IMR-90 (cell line): ENCODE measurements around the gene FOXN3. TPM values are rescaled to one million over a fixed set of nuclear protein-coding genes. Genes with fewer than 3 reads are reported as not detected.

ENCODE experiments used
- ATAC-seq: fragments of 200-7000 bp; cut with Tn5 transposase; 2 replicates; pipeline ENCODE4 v1.9.1; 2020; ENCODE audit warnings: low read depth, mild to moderate bottlenecking, moderate library complexity
- BruUV-seq: library from RNA; stranded (reverse); fragments of 400-500 nt; replicated peaks from 2 replicates; lab custom pipeline; 2021; lab: Mats Ljungman, UMichigan
- CTCF ChIA-PET: fragments of 300-600 bp; formaldehyde crosslinking; extraction: SDS; loops from one replicate; lab custom pipeline; 2021; ENCODE audit warnings: antibody characterized with exemption; lab: Yijun Ruan, JAX
- POLR2A ChIA-PET: fragments of 300-600 bp; sonication (Branson Sonifier 250); formaldehyde crosslinking; loops from one replicate; lab custom pipeline; 2022; ENCODE audit warnings: antibody characterized with exemption; ENCODE audit not compliant: unreplicated experiment; lab: Charles Lee
- DNase-seq: peaks from one replicate; pipeline ENCODE4 v3.0.0; 2013
- H2AFZ ChIP-seq: replicated peaks from 2 replicates; pipeline ENCODE3; 2013; ENCODE audit warnings: low read length, mild to moderate bottlenecking; ENCODE audit not compliant: poor library complexity
- H2AK5ac ChIP-seq: 2 replicates; pipeline ENCODE4 v1.6.1; 2013; ENCODE audit warnings: low read depth, low read length, inconsistent platforms
- H2AK9ac ChIP-seq: replicated peaks from 2 replicates; pipeline ENCODE3; 2013; ENCODE audit warnings: mild to moderate bottlenecking, low read depth, low read length, moderate library complexity; ENCODE audit not compliant: poor library complexity
- H2BK120ac ChIP-seq: 2 replicates; pipeline ENCODE4 v1.6.1; 2013; ENCODE audit warnings: low read depth, low read length, inconsistent platforms
- H2BK15ac ChIP-seq: 3 replicates; pipeline ENCODE4 v1.6.1; 2013; ENCODE audit warnings: low read depth, low read length, inconsistent platforms
- H2BK20ac ChIP-seq: 2 replicates; pipeline ENCODE4 v1.6.1; 2013; ENCODE audit warnings: low read depth, mild to moderate bottlenecking, inconsistent platforms, low read length, moderate library complexity
- H2BK5ac ChIP-seq: 2 replicates; pipeline ENCODE4 v1.6.1; 2013; ENCODE audit warnings: mild to moderate bottlenecking, low read depth, low read length, inconsistent platforms; ENCODE audit not compliant: poor library complexity, severe bottlenecking
- H3K14ac ChIP-seq: replicated peaks from 2 replicates; pipeline ENCODE4 v1.6.1; 2013; ENCODE audit warnings: low read depth, low read length, inconsistent platforms
- H3K18ac ChIP-seq: 2 replicates; pipeline ENCODE4 v1.6.1; 2013; ENCODE audit warnings: low read depth, low read length, control low read depth
- H3K23ac ChIP-seq: 2 replicates; pipeline ENCODE4 v1.6.1; 2013; ENCODE audit warnings: low read depth, low read length, inconsistent platforms
- H3K27ac ChIP-seq: 2 replicates; pipeline ENCODE4 v1.5.1; 2013; ENCODE audit warnings: mild to moderate bottlenecking, control low read depth, low read length; ENCODE audit not compliant: insufficient read depth
- H3K27me3 ChIP-seq: 2 replicates; pipeline ENCODE4 v1.6.1; 2013; ENCODE audit warnings: low read length; ENCODE audit not compliant: control insufficient read depth, insufficient read depth
- H3K36me3 ChIP-seq: 2 replicates; pipeline ENCODE4 v1.6.1; 2013; ENCODE audit warnings: low read length, mixed read lengths; ENCODE audit not compliant: control insufficient read depth, insufficient read depth
- H3K4ac ChIP-seq: 2 replicates; pipeline ENCODE4 v1.6.1; 2013; ENCODE audit warnings: low read depth, low read length, inconsistent platforms
- H3K4me1 ChIP-seq: 2 replicates; pipeline ENCODE4 v1.6.1; 2013; ENCODE audit warnings: low read length, mixed read lengths; ENCODE audit not compliant: control insufficient read depth, insufficient read depth
- H3K4me2 ChIP-seq: 2 replicates; pipeline ENCODE4 v1.6.1; 2013; ENCODE audit warnings: low read depth, mild to moderate bottlenecking, control low read depth, low read length, moderate library complexity
- H3K4me3 ChIP-seq: 2 replicates; pipeline ENCODE4 v1.5.1; 2013; ENCODE audit warnings: low read depth, mild to moderate bottlenecking, control low read depth, low read length, moderate library complexity; ENCODE audit not compliant: insufficient read depth
- H3K56ac ChIP-seq: 2 replicates; pipeline ENCODE4 v1.6.1; 2013; ENCODE audit warnings: low read length, inconsistent platforms; ENCODE audit not compliant: insufficient read depth; ENCODE audit errors: extremely low read depth
- H3K79me1 ChIP-seq, 2 experiments: 2 replicates each; pipeline ENCODE4 v1.6.1; 2013; ENCODE audit warnings: low read length in 2 of 2, inconsistent platforms in 1 of 2, low read depth in 1 of 2
- H3K9ac ChIP-seq: 2 replicates; pipeline ENCODE4 v1.6.1; 2013; ENCODE audit warnings: low read depth, low read length, control low read depth
- H3K9me1 ChIP-seq: 2 replicates; pipeline ENCODE4 v1.6.1; 2013; ENCODE audit warnings: low read length, inconsistent platforms; ENCODE audit not compliant: insufficient read depth
- H3K9me3 ChIP-seq: 2 replicates; pipeline ENCODE4 v1.6.1; 2013; ENCODE audit warnings: low read length; ENCODE audit not compliant: control insufficient read depth, insufficient read depth
- H4K20me1 ChIP-seq: 2 replicates; pipeline ENCODE4 v1.6.1; 2013; ENCODE audit warnings: low read length, inconsistent platforms; ENCODE audit not compliant: insufficient read depth
- H4K5ac ChIP-seq: 2 replicates; pipeline ENCODE4 v1.6.1; 2013; ENCODE audit warnings: mild to moderate bottlenecking, low read depth, low read length, control low read depth
- H4K8ac ChIP-seq, 2 experiments: 2 replicates each; pipeline ENCODE4 v1.6.1; 2013; ENCODE audit warnings: low read depth in 2 of 2, low read length in 2 of 2, control low read depth in 1 of 2, inconsistent platforms in 1 of 2
- H4K91ac ChIP-seq: 2 replicates; pipeline ENCODE4 v1.6.1; 2013; ENCODE audit warnings: low read depth, low read length, inconsistent platforms; ENCODE audit not compliant: insufficient read depth
- MAFK ChIP-seq: IDR thresholded peaks from 2 replicates; pipeline ENCODE4 v1.6.1; 2012; ENCODE audit warnings: low read depth, low read length, improper control_type of control experiment
- NFE2L2 ChIP-seq: fragments of 150-350 bp; IDR thresholded peaks from 2 replicates; pipeline ENCODE4 v1.6.1; 2016; ENCODE audit warnings: low read depth, mild to moderate bottlenecking, low read length
- RAD21 ChIP-seq: IDR thresholded peaks from 2 replicates; pipeline ENCODE4 v1.6.1; 2012; ENCODE audit warnings: low read length, improper control_type of control experiment
- WGBS, 2 experiments: methylation state at CpG; one replicate each; pipeline versions ENCODE4 v1.1.5 to v1.1.7; 2013; ENCODE audit warnings: missing lambda C conversion rate in 2 of 2; ENCODE audit not compliant: insufficient read length in 1 of 2; ENCODE audit errors: extremely low coverage in 2 of 2; 5-methylcytosine and 5-hydroxymethylcytosine counted together
- dilution Hi-C: fragments of 300-500 bp; cut with HindIII; formaldehyde crosslinking; loops from one replicate; pipeline ENCODE4 v1.14.3; 2018; ENCODE audit warnings: low sequenced_read_pairs; ENCODE audit not compliant: unreplicated experiment
- in situ Hi-C: fragments of 300-500 bp; cut with MboI; formaldehyde crosslinking; loops from 3 replicates; pipeline ENCODE4 v1.14.3; 2019; ENCODE audit warnings: low sequenced_read_pairs, inconsistent platforms, mixed read lengths
- intact Hi-C: fragments of 100-400 bp; cut with micrococcal nuclease; formaldehyde crosslinking; loops from 2 replicates; pipeline ENCODE4 v1.10.0; 2022
- polyA plus RNA-seq, 3 experiments: library from polyadenylated mRNA; depleted of rRNA; stranded (reverse); fragments of >200 nt; gene quantifications; 2 replicates each; pipeline ENCODE4 v1.2.3, GENCODE V29; 2012; ENCODE audit warnings: low replicate concordance in 1 of 3
- total RNA-seq: library from RNA; depleted of rRNA; stranded (reverse); fragments of >200 nt; gene quantifications from 2 replicates; pipeline ENCODE4 v1.2.3, GENCODE V29; 2012
- TF ChIP-seq, protein P1 (sequence below): fragments of 150-350 bp; IDR thresholded peaks from 2 replicates; pipeline ENCODE4 v1.6.1; 2017; ENCODE audit warnings: mild to moderate bottlenecking, antibody characterized with exemption, low read length, low read depth

FOXN3 gene
- total and polyA plus RNA-seq, 2 of the 4 experiments (the other 2 are of a cell fraction): 22.6 to 33.7 TPM

GRCh38 chr14:89342049-89342448, 75.0 kb downstream of the FOXN3 start:
- Histone ChIP-seq H3K4me2 (no peak overlapping the region), H4K20me1 (peaks cover 2% of the 10 kb centered on the region), H4K91ac (no peak overlapping the region), H3K36me3 (peaks cover 5% of the 10 kb centered on the region), H2BK120ac (no peak overlapping the region), H3K4me3 (no peak overlapping the region), H3K79me1 (peaks cover 38 to 57% of the 10 kb centered on the region in 2 experiments), H3K4ac (no peak overlapping the region), H3K23ac (no peak overlapping the region), H4K8ac (no peak overlapping the region), H3K18ac (no peak overlapping the region), H4K5ac (no peak overlapping the region), H3K9me3 (no peaks in the 10 kb centered on the region), H3K9ac (no peak overlapping the region), H2BK20ac (no peak overlapping the region), H3K14ac (no peak overlapping the region), H3K4me1 (peaks cover 23% of the 10 kb centered on the region), H2AK5ac (0 out of 2 replicates have a peak overlapping the region, but pooled peaks have one; percentile 26), H3K56ac (no peak overlapping the region), H3K9me1 (peaks cover 8% of the 10 kb centered on the region), H3K27me3 (no peaks in the 10 kb centered on the region), H2BK5ac (no peak overlapping the region), H2AK9ac (no peak overlapping the region), H2BK15ac (no peak overlapping the region), H2AFZ (no peak overlapping the region), H3K27ac (no peak overlapping the region)
- BruUV-seq: no TSS peak
- dilution Hi-C loops (no loop called here), in situ Hi-C loops (no loop called here), intact Hi-C loops (no loop called here)
- TF ChIP-seq, protein P1, sequence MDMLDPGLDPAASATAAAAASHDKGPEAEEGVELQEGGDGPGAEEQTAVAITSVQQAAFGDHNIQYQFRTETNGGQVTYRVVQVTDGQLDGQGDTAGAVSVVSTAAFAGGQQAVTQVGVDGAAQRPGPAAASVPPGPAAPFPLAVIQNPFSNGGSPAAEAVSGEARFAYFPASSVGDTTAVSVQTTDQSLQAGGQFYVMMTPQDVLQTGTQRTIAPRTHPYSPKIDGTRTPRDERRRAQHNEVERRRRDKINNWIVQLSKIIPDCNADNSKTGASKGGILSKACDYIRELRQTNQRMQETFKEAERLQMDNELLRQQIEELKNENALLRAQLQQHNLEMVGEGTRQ: no peak
- TF ChIP-seq RAD21: no peak
- peak; percentile 50; the same call in 1 of the 2 replicates for TF ChIP-seq NFE2L2
- no peak for TF ChIP-seq MAFK
- ChIA-PET CTCF (interaction anchor here (1.2 kb wide), 1 partner anchor 68 kb away, joined by 3 read pairs; no protein-coding TSS in a partner anchor), POLR2A (no interaction called here)
- WGBS, 2 experiments: no CpG with 5 or more reads among the region's 5 CpGs
- ATAC-seq (no peak), DNase-seq (no peak)
